Activated CD8-positive, alpha-beta memory T cell treated with anti-CD3 and anti-CD28 coated beads, Interleukin-2, amount 50 U/mL, for 48 hours (primary cell): Measurements from ENCODE around the gene LZTR1.
"Not testable (repeated sequence)": the region's sequence is repeated elsewhere in the genome, so short reads cannot be mapped to it uniquely, and the experiment has no call there.

Source experiments
- DNase-seq: peaks from one replicate; pipeline ENCODE4 v3.0.0-alpha.2; 2020

LZTR1 gene

DNA sequence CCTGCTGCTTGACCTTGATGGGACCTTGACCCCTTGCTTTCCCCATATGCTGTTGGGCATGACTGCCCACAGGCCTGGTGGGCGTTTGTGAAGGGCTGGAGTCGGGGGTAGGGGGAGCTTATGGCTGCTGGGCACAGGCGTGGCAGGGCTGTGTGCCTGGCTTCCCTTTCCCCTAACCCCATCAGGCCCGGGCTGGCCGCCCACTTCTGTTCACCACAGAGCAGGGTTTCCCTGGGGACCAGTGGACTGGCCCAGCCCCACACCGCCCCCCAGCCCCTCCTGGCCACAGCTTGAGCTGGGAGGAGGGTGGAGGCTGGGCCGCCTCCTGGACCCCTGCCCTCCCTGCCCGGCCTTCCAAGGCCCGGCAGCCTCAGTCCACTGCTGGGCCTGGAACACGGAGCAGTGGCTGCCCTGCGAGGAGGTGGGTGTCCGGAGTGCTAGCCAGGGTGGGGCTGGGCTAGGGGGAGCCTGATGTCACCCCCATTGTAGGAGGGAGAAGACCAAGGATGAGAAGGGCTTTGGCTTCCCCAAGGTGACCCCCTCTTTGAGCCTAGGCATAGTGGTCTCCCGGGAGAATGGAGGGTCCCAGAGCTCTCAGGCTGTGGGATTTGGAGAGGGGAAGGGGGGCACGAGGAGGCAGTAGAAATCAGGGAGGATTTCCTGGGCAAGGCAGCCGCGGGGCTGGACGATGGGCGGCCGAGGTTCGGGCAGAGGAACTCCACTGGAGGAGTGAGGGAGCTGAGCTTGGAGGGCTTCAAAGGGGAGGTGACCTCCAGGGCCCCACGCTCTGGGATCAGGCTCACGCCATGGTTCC, 15.0 kb upstream of the LZTR1 start, which contains the start of gene AIFM3:
Gene AIFM3, plus strand, starts transcription at position 373 of the 814 bp plus-strand sequence. CDS start 690 bp downstream, outside the sequence.
- no peak for DNase-seq

- DNase-seq: no peak
These were observed 14.3 kb upstream of the LZTR1 start for GRCh38 chr22:20967697-20968211.

DNA sequence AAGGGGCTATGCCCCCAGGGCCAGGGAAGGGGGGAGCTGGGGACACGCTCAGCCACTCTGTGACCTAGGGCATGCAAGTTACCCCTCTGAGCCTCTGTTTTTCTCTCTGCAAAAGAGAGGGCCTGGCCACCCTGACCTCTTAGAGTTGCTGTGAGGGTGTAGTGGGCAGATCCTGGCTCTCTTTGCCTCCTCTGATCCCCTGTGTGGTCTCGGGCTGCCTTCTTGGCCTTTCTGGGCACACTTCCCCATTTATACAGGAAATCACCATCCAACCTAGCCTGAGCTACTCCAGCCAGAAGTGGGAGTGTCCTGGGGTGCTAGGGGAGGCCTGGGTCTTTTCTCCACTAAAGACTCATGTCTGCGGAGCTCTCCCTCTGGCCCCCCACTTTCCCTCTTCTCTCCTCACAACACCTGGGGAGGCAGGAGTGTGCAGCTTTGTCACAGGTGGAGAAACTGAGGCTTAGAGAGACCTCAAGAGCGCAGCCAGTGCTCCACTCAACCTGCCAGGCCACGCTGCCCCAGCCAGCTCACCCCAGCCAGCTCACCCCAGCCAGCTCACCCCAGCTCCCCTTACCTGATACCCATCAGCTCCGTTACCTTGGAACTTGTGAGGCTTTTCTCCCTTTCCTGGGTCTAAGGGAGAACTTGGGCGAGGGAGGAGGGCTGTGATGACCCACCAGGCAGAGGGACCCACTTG, 13.7 kb upstream of the LZTR1 start:
- DNase-seq: no peak

DNA sequence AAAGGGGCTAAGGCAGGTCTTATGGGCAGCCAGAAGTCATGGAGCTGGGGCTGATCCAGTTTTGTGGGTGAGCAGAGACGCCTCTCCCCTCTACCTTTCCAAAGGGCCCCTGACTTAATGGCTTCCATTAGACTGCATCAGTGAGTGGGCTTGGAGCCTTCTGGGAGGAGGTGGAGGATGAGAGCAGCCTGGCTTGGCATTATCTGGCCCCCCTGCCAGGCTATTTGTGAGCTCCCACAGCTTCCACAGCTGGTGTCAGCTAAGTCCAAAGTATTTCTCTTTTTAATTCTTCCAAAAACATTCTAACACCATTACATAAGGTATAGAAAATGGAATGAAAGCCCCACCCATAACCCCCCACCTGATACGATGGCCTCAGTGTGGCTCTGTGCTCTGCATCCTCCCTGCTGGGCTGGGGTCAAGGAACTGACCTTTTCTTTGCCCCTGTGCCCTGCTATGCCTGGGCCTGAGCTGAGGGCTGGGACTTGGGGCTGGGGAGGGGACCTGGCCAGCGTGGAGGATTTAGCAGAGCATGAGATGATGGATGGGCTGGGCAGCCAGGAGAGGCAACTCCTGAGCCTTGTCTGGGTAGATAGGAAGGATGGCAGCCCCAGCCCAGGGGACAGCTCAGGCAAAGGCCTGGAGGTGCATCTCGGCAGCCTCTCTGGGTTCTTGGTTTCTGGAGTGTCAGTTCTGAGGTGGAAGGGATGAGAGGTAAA, 11.0 kb upstream of the LZTR1 start:
- DNase-seq: no peak

- not testable (repeated sequence) for DNase-seq
These were observed 9.9 kb upstream of the LZTR1 start for GRCh38 chr22:20972014-20972694.

- DNase-seq: no peak
These were observed 9.0 kb upstream of the LZTR1 start for GRCh38 chr22:20972933-20973577.

DNA sequence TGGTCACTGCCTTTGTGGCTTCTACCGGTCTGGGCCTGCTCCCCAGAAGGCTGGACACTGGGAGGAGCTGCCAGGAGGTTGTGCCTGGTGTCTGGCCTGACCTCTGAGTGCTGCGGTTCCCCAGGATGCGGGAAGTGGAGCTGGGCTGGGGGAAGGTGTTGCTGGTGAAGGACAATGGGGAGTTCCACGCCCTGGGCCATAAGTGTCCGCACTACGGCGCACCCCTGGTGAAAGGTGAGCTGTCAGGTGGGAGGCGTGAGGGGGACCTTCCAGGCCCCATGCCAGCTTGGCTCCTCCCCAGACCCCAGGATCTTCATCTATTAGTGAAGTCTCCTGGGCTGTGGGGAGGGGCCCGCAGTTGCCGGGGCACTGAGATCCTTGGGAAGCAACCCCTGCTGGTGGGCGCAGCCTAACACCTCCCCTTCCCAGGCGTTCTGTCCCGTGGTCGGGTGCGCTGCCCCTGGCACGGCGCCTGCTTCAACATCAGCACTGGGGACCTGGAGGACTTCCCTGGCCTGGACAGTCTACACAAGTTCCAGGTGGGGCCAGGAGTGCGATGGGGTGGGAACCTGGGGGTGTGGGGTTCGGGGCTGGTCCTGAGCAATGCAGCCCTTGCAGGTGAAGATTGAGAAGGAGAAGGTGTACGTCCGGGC, 8.3 kb upstream of the LZTR1 start:
- DNase-seq: no peak

DNA sequence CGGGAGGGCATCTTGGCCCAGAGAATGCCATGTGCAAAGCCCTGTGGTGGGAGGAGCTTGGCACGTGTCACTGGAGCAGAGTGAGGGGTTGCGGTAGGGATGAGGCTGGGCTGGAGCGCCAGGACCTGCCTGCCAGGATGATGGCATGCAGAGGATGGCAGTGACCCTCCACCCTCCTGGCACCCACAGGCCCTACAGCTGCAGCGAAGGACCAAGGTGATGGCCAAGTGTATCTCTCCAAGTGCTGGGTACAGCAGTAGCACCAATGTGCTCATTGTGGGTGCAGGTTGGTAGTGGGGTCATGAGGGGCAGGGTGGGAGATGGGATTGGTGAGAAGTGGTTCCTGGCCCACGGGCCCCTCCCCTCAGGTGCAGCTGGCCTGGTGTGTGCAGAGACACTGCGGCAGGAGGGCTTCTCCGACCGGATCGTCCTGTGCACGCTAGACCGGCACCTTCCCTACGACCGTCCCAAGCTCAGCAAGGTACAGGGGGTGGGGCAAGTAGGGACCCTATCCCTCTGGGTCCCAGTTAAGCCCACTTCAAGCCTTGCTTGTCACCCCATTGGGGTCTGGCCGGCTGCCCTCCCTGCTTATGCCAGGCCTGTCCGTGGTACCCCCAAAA, 7.7 kb upstream of the LZTR1 start:
- DNase-seq: no peak

DNA sequence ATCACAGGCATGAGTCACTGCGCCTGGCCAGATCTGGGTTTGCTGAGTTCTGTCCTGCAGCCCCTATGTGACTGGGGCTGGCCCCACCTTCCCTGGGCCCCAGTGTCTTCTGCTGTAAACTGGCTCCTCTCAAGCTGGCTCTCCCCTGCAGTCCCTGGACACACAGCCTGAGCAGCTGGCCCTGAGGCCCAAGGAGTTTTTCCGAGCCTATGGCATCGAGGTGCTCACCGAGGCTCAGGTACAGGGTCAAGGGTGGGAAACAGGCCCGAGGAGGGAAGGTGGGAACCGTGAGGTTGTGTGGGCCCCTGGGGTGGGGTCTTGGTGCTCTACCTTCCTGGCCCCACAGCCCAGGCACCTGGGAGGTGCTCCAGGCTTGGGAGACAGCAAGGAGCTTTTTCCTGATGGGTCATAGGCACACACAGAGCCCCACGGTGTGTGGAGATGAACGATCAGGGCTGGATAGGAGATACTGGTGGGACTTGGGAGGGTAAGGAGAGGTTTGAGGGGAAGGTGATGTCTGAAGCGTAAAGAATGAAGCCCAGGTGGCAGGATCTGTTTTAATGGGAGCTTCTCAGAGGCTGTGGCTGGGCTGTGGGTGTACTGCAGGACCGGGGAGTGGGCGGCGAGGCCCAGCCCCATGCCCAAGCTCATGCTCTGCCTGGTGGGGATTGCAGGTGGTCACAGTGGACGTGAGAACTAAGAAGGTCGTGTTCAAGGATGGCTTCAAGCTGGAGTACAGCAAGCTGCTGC, 6.4 kb upstream of the LZTR1 start:
- no peak for DNase-seq

GRCh38 chr22:20976291-20976877, 5.7 kb upstream of the LZTR1 start:
- DNase-seq: no peak

GRCh38 chr22:20977019-20977418, 5.1 kb upstream of the LZTR1 start:
- no peak for DNase-seq

DNA sequence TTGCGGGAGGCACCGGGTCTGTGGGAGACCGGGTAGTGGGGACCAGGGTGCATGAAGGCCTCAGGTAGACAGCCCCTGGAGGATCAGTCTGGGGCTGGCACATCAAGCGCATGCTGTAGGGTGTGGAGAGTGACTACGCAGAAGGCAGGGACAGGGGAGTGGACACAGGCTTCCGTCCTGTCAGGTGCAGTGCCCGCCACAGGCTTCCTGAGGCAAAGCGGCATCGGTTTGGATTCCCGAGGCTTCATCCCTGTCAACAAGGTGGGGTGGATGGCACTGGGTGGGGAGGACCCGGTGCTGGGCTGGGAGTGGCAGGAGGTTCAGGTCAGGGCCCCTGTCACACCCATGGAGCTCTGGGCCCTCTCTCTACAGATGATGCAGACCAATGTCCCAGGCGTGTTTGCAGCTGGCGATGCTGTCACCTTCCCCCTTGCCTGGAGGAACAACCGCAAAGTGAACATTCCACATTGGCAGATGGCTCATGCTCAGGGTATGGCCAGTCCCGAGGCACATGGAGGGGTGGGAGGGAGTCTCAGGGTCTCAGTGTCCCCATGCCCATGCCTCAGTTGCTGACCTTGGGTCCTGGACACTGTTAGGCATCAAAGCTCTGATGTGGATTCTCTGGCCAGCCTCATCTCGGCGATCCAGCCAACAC, 4.5 kb upstream of the LZTR1 start:
- no peak for DNase-seq

- no peak for DNase-seq
These were observed 3.7 kb upstream of the LZTR1 start for GRCh38 chr22:20978419-20978818.

DNA sequence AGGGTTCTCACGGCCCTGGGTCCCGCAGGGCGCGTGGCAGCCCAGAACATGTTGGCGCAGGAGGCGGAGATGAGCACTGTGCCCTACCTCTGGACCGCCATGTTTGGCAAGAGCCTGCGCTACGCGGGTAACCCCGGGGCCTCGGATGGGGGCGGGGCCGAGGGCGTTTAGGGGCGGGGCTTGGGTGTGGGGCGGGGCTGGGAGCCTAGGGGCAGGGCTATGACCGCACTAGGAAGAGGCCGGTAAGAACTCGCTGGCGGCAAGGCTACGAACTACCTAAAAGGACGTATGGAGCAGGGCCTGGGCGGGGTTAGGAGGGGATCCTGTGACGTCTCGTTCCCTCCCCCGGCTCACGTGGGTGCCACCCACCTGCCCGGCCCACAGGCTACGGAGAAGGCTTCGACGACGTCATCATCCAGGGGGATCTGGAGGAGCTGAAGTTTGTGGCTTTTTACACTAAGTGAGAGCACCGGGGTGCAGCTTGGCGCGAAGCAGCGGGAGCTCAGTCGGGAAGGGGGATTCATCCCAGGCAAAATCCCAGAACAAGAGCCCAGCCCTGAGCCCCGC, 2.8 kb upstream of the LZTR1 start:
- peak; percentile 84 for DNase-seq

DNA sequence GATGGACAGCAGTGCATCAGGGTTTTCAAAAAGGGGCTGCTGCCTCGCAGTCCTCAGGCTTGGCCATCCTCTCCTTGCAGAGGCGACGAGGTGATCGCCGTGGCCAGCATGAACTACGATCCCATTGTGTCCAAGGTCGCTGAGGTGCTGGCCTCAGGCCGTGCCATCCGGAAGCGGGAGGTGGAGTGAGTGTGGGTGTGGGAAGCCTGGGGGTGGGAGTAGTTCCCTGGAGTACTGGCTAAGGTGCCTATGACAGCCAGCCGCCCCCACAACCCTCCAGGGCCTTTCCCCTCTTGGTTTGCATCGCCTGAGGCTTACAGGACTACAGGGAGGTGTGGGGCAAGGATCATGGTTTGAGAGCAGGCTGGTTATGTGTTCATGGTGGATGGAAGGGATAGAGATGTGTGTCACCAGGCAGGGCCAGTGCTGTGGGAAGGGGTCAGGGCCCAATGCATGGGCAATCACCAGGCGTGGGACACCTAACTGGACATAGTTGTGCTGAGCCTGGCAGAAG, 2.1 kb upstream of the LZTR1 start:
- peak; percentile 60 for DNase-seq

- DNase-seq: no peak
These were observed 1.6 kb upstream of the LZTR1 start for GRCh38 chr22:20980523-20980922.

DNA sequence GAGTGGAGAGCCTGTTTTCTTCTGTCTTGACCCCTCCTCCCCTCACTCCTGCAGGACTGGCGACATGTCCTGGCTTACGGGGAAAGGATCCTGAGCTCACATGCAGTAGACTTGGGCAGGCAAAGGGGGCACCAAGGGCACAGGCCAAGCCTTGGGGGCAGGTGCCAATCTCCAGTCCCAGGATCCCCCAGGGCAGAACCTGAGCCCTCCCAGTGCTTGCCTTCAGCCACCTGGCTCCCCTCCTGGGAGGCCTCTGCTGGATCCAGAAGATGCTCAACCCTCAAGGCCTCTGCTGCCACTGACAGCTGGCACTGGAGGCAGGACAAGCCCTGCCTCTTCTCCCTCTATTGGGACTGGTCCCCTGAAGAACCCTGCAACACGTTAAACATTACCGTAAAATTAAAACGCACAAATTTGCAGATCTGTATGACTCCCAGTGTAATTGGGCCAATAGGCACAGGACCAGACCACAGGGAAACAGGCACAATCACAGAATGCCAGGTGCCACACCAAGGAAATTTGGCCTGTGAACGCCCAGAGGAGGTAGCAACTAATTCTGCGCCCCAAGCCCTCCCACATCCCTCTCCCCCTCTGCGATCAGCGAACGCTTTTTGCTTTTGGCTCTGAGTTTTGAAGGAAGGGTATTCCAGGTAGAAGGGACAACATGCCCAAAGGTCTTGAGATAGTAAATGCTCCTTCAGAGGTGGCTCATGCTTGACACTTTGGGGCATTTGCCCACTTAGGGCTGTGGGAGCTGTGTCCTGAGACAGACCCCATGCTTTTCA, 967 bp upstream of the LZTR1 start:
- DNase-seq: no peak

DNA sequence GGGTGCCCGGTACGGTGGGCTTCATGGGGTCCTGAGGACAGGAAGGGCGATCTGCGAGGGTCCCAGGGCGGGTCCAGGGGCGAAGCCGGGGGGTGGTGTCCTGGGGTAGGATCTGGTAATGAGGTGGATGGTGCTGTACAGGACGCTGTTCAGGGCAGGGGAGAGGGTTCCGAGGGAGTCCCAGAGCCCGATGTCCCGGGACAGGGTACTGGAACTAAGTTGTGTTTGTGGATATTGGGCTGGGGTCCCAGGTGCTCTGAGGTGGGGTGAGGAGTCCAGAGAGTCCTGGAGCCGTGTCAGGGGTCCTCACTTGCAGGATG, 426 bp downstream of the LZTR1 start:
- no peak for DNase-seq
